Epithelial cell of proximal tubule (primary cell): ENCODE results near the gene RBM20. TPM values are rescaled to one million over a fixed set of nuclear protein-coding genes. Genes with fewer than 3 reads are reported as not detected.
"Not testable (repeated sequence)": the region's sequence is repeated elsewhere in the genome, so short reads cannot be mapped to it uniquely, and the experiment has no call there.

ENCODE experiments used
- DNase-seq: peaks from one replicate; pipeline ENCODE4 v3.0.0-alpha.2; 2011; ENCODE audit warnings: low read depth
- H3K4me3 ChIP-seq: 2 replicates; pipeline ENCODE4 v1.5.1; 2011; ENCODE audit warnings: low read depth, mild to moderate bottlenecking, low read length
- total RNA-seq: library from RNA; depleted of rRNA; stranded (reverse); fragments of >200 nt; gene quantifications from 2 replicates; pipeline ENCODE4 v1.2.3, GENCODE V29; 2015
- TF ChIP-seq, protein P1 (sequence below): conservative IDR thresholded peaks from 2 replicates; pipeline ENCODE4 v1.5.1; 2012; ENCODE audit warnings: low read depth, mild to moderate bottlenecking, low read length

Gene RBM20
- total RNA-seq, 1 donor from 2014 or later = 0.46 TPM

DNA sequence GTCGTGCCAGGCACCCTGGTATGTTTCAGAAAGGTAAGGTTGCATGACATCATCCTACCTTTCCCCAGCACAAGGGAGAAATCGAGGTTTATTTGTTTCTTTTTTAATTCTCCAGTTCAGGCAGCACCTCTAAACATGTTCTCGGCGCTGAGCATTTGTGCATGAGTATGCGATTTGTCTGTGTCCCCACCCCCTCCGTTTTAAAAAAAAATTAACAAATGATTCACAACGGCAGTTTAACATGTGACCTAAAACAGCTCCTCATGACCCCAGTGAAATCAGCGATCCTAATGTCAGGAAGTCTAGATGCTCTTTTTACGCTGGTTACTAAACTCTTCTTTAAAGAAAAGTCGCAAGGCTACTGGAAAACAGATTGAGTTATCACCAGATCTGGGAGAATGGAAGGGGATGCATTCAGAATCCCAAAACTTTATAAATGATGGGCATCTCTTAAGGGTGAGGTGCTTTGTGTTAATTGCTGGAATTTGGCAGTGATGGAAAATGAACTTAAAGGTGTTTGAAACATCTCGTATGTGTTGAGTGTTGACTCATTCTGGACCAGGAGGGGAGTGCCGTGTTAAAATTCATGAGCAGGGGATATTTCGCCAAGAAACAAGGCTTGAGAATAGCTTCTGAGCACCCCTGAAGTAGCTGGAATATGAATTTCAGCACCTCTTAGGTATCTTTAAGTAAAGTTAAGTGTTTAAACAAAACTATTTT, 120.8 kb downstream of the RBM20 start:
- DNase-seq = peak; percentile 59
- TF ChIP-seq, protein P1, sequence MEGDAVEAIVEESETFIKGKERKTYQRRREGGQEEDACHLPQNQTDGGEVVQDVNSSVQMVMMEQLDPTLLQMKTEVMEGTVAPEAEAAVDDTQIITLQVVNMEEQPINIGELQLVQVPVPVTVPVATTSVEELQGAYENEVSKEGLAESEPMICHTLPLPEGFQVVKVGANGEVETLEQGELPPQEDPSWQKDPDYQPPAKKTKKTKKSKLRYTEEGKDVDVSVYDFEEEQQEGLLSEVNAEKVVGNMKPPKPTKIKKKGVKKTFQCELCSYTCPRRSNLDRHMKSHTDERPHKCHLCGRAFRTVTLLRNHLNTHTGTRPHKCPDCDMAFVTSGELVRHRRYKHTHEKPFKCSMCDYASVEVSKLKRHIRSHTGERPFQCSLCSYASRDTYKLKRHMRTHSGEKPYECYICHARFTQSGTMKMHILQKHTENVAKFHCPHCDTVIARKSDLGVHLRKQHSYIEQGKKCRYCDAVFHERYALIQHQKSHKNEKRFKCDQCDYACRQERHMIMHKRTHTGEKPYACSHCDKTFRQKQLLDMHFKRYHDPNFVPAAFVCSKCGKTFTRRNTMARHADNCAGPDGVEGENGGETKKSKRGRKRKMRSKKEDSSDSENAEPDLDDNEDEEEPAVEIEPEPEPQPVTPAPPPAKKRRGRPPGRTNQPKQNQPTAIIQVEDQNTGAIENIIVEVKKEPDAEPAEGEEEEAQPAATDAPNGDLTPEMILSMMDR = no peak
- peak overlapping the region; percentile 50 for H3K4me3 ChIP-seq

DNA sequence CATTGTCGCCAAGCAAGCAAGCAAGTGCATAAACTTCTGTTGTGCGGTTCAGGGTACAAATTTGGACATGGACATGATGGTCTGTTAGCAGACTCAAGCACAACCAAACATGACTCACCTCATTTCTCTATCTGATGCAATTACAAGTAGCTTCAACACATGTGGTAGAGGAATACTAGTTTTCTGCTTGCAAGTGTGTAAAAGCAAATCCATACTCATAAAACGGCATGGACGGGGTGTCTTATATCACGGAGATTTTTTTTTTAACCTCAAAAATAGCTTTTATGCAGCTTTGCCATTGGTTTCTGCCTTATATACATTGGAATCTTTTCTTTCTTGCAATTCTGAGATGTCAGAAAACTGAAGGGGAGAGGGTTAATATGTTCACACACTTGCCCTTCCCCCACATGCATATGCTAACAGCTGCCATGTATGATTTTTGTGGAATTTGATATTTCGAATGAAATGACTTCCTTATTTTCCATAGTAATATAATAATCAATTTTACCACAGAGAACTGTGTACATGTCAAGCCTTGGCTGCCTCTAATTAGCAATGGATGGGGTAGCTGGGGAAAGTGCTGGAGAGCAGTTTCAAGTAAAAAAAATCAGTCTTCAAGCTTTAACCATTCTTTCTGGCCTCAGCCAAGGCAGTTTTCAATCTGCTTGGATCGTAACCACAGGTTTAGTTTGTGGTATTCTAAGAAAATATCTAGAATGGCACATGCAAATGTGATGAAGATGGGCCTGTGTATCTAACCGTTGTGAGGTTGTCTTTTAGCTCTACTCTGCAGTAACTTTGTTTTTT, 121.6 kb downstream of the RBM20 start:
- peak; percentile 52 for DNase-seq
- H3K4me3 ChIP-seq = no peak overlapping the region
- TF ChIP-seq, protein P1 = no peak

DNA sequence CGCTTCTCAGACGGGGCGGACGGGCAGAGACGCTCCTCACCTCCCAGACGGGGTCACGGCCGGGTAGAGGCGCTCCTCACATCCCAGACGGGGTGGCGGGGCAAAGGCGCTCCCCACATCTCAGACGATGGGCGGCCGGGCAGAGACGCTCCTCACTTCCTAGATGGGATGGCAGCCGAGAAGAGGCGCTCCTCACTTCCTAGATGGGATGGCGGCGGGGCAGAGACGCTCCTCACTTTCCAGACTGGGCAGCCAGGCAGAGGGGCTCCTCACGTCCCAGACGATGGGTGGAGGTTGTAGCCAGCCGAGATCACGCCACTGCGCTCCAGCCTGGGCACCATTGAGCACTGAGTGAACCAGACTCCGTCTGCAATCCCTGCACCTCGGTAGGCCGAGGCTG, 123.5 kb downstream of the RBM20 start:
- DNase-seq, H3K4me3 ChIP-seq: not testable (repeated sequence)

DNA sequence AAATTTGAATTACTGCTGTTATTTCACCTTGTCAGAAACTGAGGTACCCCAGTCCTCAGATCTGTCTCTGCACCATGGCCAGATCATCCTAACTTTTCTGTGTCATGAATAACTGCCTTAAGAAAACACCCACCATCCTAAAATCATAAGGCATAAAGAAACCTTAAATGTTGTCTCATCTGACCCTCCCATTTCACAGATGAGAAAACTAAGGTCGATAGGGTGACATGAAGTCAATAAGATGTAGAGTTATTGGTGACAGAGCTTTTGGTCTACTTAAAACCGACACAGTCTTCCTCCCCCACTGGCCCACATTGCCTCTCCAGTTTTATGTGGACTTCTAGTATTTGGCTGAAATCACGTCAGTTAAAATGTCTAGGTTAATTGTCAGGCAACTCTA, 126.1 kb downstream of the RBM20 start:
- DNase-seq = no peak
- H3K4me3 ChIP-seq = no peak overlapping the region
- TF ChIP-seq, protein P1 = no peak

DNA sequence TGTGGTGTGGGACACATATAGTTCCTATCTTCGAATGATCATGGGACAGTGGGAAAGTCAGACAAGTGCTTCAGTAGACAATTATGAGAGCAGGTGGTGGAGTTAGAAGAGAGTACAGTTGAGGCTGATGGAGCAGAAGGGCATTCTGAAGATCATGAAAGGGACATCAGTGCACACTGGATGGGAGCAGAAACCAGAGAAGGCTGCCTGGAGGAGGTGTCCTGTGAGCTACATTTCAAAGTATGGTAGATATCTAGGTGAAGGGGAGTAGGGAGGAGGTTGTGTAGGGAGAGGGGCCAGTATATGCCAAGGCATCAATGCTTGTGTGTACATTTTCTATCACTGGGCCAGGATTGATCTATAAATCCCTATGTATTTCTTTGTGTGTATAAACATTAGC, 127.3 kb downstream of the RBM20 start:
- TF ChIP-seq, protein P1 = no peak
- no peak overlapping the region for H3K4me3 ChIP-seq
- DNase-seq = no peak

DNA sequence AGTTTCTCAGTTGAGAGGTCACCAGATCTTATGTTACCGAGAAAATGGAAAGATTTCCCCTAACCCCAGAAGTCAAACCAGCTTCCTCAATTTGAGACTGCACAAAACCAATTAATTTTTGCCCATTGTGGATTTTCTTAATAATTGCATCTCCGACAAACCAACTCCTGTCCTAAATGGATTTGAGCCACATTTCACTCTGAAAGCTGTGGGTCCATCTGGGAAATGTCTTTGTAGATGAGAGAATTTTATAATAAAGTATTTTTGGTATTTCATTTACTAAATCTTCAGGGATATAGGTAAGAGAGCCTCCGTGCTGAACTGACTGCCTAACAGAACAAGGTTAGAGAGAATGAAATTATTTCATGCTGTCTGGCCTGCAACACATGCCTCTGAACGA, 127.9 kb downstream of the RBM20 start:
- TF ChIP-seq, protein P1 = no peak
- H3K4me3 ChIP-seq = no peak overlapping the region
- no peak for DNase-seq

DNA sequence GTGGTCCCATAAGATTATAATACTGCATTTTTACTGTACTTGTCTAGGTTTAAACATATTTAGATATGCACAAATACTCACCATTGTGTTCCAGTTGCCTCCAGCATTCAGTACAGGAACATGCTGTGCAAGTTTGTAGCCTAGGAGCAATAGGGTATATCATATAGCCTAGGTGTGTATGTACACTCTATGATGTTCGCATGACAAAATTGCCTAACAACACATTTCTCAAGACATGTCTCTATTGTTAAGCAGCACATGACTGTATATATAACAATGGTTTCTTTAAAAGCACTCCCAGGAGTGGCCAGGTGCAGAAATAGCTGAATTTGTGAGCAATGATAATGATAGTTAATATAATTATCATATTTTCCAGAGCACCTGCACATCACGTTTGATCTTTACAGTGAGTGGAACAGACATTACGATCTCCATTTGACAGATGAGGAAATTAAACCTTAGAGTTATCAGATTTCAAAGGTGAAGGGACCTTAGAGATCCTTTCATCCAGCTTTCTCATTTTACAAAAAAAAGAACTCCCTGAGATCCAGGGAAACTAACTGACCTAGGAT, 128.4 kb downstream of the RBM20 start:
- no peak for DNase-seq
- TF ChIP-seq, protein P1 = no peak
- no peak overlapping the region for H3K4me3 ChIP-seq
